C4-2B (cell line): ENCODE measurements around the gene GNB4.
A peak's percentile ranks its signal among the peaks of the same experiment; 100 is the strongest.

Source experiments
- H3K27ac ChIP-seq: fragments of 450-650 bp; 2 replicates; pipeline ENCODE4 v1.5.1; 2017
- CTCF ChIP-seq: fragments of 450-650 bp; conservative IDR thresholded peaks from 2 replicates; pipeline ENCODE4 v1.5.1; 2017; ENCODE audit warnings: mild to moderate bottlenecking
- ZFX ChIP-seq: fragments of 450-650 bp; IDR thresholded peaks from 2 replicates; pipeline ENCODE4 v1.6.1; 2017

Gene GNB4

GRCh38 chr3:179451265-179452175 lies at the start of gene GNB4:
GNB4 (minus strand) TSS chr3:179451470; CDS start chr3:179426200, 25,270 bp downstream.
- TF ChIP-seq ZFX (peak; percentile 38; the same call in 1 of the 2 replicates), CTCF (no peak)
- H3K27ac ChIP-seq, result peak within 1 kb of the TSS; percentile 75

GRCh38 chr3:179495483-179495882 lies 44.2 kb upstream of the GNB4 start:
- no peak overlapping the region for H3K27ac ChIP-seq
- TF ChIP-seq ZFX (no peak), CTCF (no peak)

- H3K27ac ChIP-seq, result no peak overlapping the region
- TF ChIP-seq ZFX (no peak), CTCF (no peak)
These were observed 42.0 kb upstream of the GNB4 start for GRCh38 chr3:179493260-179493659.

- no peak overlapping the region for H3K27ac ChIP-seq
- TF ChIP-seq ZFX, result no peak
These were observed 36.9 kb upstream of the GNB4 start for GRCh38 chr3:179488213-179488612.

GRCh38 chr3:179486806-179487205 lies 35.5 kb upstream of the GNB4 start:
- H3K27ac ChIP-seq, result no peak overlapping the region
- TF ChIP-seq ZFX, result no peak
- no peak for TF ChIP-seq CTCF

GRCh38 chr3:179482857-179483256 lies 31.6 kb upstream of the GNB4 start:
- TF ChIP-seq CTCF, result no peak
- TF ChIP-seq ZFX, result no peak
- H3K27ac ChIP-seq, result no peak overlapping the region

GRCh38 chr3:179476215-179476614 lies 24.9 kb upstream of the GNB4 start:
- H3K27ac ChIP-seq, result no peak overlapping the region
- TF ChIP-seq ZFX (no peak), CTCF (no peak)

GRCh38 chr3:179474480-179474879 lies 23.2 kb upstream of the GNB4 start:
- TF ChIP-seq ZFX (no peak), CTCF (no peak)
- H3K27ac ChIP-seq, result no peak overlapping the region
